NCI-H2107 (cell line): ENCODE data around the gene LSM3.

Experiments used
- DNase-seq: peaks from one replicate; lab custom pipeline; 2025; lab: John Stamatoyannopoulos, UW

LSM3 gene

GRCh38 chr3:14178247-14179113 lies at the start of gene LSM3, which contains the start of gene XPC:
Gene LSM3 (plus strand): TSS chr3:14178817. CDS start chr3:14178861, 44 bp downstream.
Gene XPC (minus strand): TSS chr3:14178601. CDS start chr3:14178568, 33 bp downstream.
- DNase-seq, result peak; percentile 90

DNA sequence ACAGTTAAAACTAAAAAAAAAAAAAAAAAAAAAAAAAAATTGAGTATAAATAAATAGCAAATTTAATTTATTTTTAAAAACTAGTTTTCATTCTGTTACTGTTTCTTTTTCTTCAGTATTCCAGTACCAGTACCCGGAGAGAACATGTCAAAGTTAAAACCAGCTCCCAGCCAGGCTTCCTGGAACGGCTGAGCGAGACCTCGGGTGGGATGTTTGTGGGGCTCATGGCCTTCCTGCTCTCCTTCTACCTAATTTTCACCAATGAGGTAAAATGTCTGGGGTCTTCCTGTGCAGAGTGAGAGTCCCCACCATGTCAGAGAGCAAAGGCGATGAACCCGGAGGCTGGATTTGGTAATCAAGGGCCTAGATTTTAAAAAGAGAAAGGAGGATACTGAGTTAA lies 49.3 kb upstream of the LSM3 start:
- DNase-seq, result no peak

DNA sequence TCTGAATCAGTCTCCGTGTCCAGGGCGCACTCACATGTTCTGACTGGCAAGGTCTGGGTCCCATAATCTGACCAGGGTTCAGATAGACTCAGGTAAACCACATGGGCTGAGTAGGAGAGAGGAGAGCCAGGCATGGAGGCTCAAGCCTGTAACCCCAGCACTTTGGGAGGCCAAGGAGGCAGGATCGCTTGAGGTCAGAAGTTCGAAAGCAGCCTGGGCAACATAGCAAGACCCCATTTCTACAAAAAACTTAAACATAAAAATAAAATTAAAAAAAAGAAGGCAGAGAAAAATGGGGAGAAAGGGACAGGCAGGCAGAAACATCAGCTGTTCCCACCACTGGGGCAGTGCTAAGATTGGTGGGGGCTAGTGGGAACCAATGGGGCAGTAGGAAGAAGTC lies 48.4 kb upstream of the LSM3 start:
- no peak for DNase-seq

GRCh38 chr3:14130707-14131106 lies 47.9 kb upstream of the LSM3 start:
- no peak for DNase-seq

DNA sequence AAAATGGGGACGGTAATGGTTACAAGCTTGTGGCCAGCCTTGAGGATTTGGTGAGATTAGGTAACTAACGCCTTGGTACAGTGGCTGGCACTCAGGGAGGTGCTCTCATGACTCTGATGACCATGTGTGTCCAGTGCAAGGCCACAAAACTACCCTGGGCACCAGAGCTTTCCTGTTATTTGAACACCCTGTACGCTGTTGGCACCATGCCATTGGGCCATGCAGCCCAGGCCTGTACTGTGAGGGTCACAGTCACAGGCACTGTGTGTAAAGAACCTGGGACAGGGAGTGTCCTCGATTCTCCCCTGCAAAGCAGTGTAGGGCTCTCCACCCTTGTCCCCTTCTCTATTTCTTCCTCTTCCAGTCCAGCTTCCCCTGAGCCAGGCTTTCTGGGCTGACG lies 47.5 kb upstream of the LSM3 start:
- no peak for DNase-seq

DNA sequence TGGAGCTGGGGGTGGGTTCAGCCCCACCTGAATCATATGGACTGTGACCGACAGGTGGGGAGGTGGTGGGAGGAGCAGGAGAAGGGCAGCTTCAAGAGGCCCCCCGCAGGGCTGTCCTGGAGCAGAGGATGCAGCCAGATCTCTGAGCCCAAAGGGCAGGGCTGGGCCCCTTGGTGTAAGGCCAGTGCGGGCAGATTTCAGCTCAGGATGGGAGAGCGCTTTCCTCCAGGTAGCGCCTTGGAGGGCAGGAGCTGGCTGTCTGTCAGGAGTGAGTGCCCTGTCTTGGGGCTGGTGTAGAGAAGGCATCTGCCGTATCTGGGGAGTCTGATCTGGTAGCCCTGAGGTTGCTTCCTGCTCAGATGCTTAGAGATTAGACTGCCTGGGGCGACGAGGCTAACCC lies 46.5 kb upstream of the LSM3 start:
- DNase-seq, result no peak

DNA sequence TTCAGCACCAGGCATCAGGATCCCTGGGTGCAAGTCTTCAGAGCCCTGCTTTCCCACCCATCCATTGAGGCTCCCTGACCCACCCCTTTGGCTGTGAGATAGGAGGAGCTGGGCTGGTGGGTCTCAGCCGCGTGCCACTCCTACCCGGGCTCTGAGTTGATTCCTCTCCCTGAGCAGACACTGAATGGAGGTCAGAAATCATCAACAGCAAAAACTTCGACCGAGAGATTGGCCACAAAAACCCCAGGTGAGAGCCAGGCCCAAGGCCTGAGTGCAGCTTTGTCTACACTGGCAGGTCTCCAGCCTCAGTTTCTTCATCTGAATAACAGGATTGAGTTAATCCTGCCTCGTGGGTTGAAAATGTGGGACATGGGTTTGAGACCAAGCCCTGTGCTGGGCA lies 45.9 kb upstream of the LSM3 start:
- no peak for DNase-seq

DNA sequence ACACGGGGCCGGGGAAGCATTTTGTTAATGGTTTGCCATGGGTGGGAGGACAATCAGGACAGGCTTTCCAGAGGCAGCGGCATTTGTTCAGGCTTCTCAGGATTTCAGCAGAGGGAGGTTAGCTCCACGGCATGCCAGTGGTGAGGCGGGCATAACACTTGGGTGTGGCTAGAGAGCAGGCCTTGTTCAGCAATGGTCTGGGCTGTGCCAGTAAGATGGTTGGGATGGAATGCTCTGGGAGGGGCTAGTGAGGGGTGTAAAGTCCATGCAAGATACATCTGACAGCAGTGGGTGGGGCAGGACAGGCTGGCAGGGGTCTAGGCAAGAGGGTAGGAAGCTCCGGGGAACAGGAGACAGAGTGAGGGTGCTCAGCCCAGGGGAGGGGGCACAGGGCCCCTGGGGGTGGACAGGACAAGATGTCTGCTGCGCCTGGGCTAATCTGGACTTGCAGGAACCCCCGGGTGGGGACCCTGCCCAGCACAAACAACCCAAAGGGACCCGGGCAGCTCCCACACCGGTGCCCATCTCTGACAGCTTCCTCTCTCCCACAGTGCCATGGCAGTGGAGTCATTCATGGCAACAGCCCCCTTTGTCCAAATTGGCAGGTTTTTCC lies 45.3 kb upstream of the LSM3 start:
- DNase-seq, result no peak

DNA sequence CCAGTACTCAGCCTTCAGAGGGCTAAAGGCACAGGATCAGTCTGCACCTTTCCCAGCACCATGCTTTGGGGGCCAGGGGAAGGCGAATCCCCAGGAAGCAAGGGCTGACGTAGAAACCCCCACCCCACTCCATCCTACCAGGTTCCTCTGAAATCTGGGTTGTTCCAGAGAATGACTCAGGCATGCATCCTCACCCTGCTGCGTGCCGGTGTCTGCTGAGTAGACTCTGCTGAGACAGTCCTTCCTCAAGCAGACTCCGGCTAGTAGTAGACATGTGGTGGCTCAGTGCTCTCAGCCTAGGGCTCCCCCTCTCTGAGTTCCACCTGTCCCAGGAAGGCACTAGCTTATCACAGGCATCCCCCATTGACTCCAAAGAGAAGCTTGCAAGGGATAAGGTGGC lies 44.7 kb upstream of the LSM3 start:
- no peak for DNase-seq

- no peak for DNase-seq
Measured at GRCh38 chr3:14134291-14134690, 44.3 kb upstream of the LSM3 start.

DNA sequence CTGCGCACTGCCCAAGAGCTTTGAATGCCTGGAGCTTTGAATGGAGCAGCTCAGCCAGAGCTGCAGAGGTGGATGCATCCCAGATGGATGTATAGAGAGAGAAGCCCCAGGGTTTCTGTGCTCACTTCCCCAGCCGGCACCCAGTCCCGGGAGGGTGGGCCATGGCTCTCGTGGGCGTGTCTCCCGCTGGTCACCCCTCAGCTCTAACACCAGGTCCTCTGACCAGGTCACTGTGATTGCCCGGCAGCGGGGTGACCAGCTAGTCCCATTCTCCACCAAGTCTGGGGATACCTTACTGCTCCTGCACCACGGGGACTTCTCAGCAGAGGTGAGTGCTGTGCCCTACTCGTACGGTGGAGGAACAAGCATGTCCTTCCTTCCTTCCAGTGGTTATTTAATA lies 43.0 kb upstream of the LSM3 start:
- DNase-seq, result no peak

- no peak for DNase-seq
Measured at GRCh38 chr3:14137004-14137403, 41.6 kb upstream of the LSM3 start.

- no peak for DNase-seq
Measured at GRCh38 chr3:14137445-14137844, 41.2 kb upstream of the LSM3 start.

DNA sequence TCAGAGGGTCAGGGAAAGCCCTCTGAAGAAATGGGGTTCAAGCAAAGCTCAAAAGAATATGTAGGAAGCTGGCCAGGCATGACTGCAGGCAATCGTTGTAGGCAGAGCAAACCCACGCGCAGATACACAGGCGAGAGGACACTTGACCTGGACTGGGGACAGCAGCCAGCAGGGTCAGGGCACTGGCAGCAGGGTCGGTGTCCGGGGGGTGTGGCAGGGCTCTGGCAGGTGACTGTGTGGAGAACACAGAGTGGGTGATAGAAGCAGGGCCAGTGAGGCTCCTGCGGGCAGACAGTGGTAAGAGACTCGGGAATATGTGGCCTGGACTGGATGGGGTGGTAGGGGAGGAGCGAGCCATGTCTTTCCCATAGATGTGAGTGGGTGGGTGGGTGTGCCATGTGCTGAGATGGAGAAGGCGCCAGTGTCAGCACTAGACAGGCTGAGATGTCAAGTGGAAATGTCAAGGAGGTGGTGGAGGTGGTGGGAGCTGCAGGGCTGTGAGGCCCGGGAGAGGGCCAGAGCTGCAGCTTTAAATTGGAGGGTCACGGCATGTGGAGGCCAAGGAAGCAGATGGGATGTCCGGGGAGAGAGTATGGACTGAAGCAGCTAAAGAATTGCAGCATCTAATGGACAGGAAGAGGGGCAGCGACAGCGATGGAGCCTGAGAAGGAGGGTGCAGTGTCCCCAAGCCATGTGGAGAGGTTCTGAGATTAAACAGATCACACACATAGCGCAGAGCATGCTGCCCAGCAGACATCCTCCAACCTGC lies 40.3 kb upstream of the LSM3 start:
- DNase-seq, result no peak

- no peak for DNase-seq
Measured at GRCh38 chr3:14138878-14139655, 39.5 kb upstream of the LSM3 start.

- DNase-seq, result no peak
Measured at GRCh38 chr3:14139771-14140170, 38.8 kb upstream of the LSM3 start.

DNA sequence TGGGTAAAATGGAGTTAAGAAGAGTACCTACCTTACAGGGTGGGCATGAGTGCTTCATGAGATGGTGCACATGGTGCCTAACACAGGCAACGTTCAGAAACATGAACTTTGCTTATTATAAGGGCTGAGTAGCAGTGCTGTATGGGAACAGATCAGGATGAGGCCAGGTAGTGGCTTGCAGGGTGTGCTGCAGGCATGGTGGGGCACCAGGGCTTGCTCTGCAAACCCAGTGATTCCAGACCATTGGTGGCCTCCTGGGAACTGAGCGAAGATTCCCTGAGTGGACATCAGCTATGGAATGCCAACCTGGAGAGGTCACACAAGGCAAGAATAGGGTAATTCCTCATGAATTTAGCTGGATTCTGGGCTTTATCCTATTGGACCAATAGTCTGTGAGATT lies 37.9 kb upstream of the LSM3 start:
- no peak for DNase-seq

GRCh38 chr3:14141144-14141543 lies 37.5 kb upstream of the LSM3 start:
- DNase-seq, result no peak

GRCh38 chr3:14141602-14142341 lies 36.8 kb upstream of the LSM3 start:
- no peak for DNase-seq

- no peak for DNase-seq
Measured at GRCh38 chr3:14142567-14143270, 35.9 kb upstream of the LSM3 start.
